ENCODE results near the gene CDH13.

GRCh38 chr16:83200005-83200779, 573.4 kb downstream of the CDH13 start:
- TF ChIP-seq CTCF (IDR thresholded peaks at IDR 0.05; ENCODE audit: insufficient read depth, low read length) (no peak), POLR2AphosphoS5 (IDR thresholded peaks at IDR 0.05; ENCODE audit: low read depth) (no peak), REST (IDR thresholded peaks at IDR 0.05; ENCODE audit: insufficient replicate concordance, low read depth) (no peak)
